Lung (tissue), 12 donors: ENCODE results near the gene COX6B2. TPM values are rescaled to one million over a fixed set of nuclear protein-coding genes. Genes with fewer than 3 reads are reported as not detected.

Experiments used
- ATAC-seq: fragments of 200-7000 bp; cut with Tn5 transposase; one replicate; pipeline ENCODE4 v1.9.1; 2020; ENCODE audit warnings: moderate number of reproducible peaks; ENCODE audit not compliant: insufficient read depth, low FRiP score
- DNase-seq, 3 donors: peaks; one replicate each; pipeline ENCODE4 v3.0.0-alpha.2; 2013 to 2017
- H3K27ac ChIP-seq, 2 donors: one replicate each; pipeline ENCODE4 v1.5.1; 2013; ENCODE audit warnings: mild to moderate bottlenecking in 2 of 2, moderate library complexity in 2 of 2, control low read depth in 1 of 2, inconsistent platforms in 1 of 2, low read depth in 1 of 2, low read length in 1 of 2
- H3K27me3 ChIP-seq, 3 donors: one replicate each; pipeline ENCODE4 v1.5.1; 2013; ENCODE audit warnings: low read length in 2 of 3; ENCODE audit not compliant: control insufficient read depth in 3 of 3, insufficient read depth in 3 of 3
- H3K36me3 ChIP-seq, 4 donors: one replicate each; pipeline ENCODE4 v1.5.1; 2013; ENCODE audit warnings: low read length in 4 of 4, mild to moderate bottlenecking in 1 of 4, moderate library complexity in 1 of 4; ENCODE audit not compliant: control insufficient read depth in 4 of 4, insufficient read depth in 4 of 4
- H3K4me1 ChIP-seq, 5 donors: one replicate each; pipeline ENCODE4 v1.5.1; 2013; ENCODE audit warnings: low read length in 5 of 5, mild to moderate bottlenecking in 2 of 5, moderate library complexity in 1 of 5; ENCODE audit not compliant: control insufficient read depth in 5 of 5, insufficient read depth in 5 of 5
- H3K4me3 ChIP-seq: one replicate; pipeline ENCODE4 v1.5.1; 2013; ENCODE audit warnings: mild to moderate bottlenecking, control low read depth, moderate library complexity
- H3K9ac ChIP-seq, 2 donors: one replicate each; pipeline ENCODE4 v1.5.1; 2013; ENCODE audit warnings: low read length in 2 of 2, control low read depth in 1 of 2; ENCODE audit not compliant: insufficient read depth in 1 of 2
- H3K9me3 ChIP-seq, 4 donors: one replicate each; pipeline ENCODE4 v1.5.1; 2013; ENCODE audit warnings: low read length in 3 of 4, mild to moderate bottlenecking in 1 of 4, moderate library complexity in 1 of 4; ENCODE audit not compliant: control insufficient read depth in 4 of 4, insufficient read depth in 3 of 4
- CTCF ChIP-seq: IDR thresholded peaks from 2 replicates; pipeline ENCODE4 v1.5.1; 2012; ENCODE audit warnings: mild to moderate bottlenecking; ENCODE audit errors: control extremely low read depth, extremely low read depth
- WGBS, 2 donors: extraction: QIAGEN DNeasy Blood & Tissue Kit; methylation state at CpG; one replicate each; pipeline ENCODE4 v1.1.7; 2013; 5-methylcytosine and 5-hydroxymethylcytosine counted together
- polyA plus RNA-seq, 2 donors: library from polyadenylated mRNA; stranded (reverse); fragments of 200-250 nt; gene quantifications; one replicate each; pipeline ENCODE4 v1.2.1, GENCODE V29; 2013
- total RNA-seq, 2 donors: library from RNA; depleted of rRNA in 1 of 2; stranded (reverse); fragments of >200 nt in 1 of 2; gene quantifications; one replicate each; pipeline ENCODE4 v1.2.1, GENCODE V29; 2014 to 2021
- donor health status: control.
- donor health status: control.
- donor health status: Bipolar disorder and iron deficiency.
- donor health status: healthy.
- donor health status: DM: yes; HTN: yes; CAD: no.

COX6B2 gene
- total and polyA plus RNA-seq, 4 donors = 0.16 to 1.4 (median 0.50) TPM; not detected in 1

GRCh38 chr19:55321466-55322137 lies 32.9 kb downstream of the COX6B2 start:
- no peak for ATAC-seq
- TF ChIP-seq CTCF = no peak

GRCh38 chr19:55320844-55321419 lies 33.6 kb downstream of the COX6B2 start:
- ATAC-seq = no peak
- no peak overlapping the region for H3K4me3 ChIP-seq
- no peak overlapping the region for H3K27ac ChIP-seq
- H3K9ac ChIP-seq = no peak overlapping the region
- H3K36me3 ChIP-seq = peaks cover 0 to 6% (median 0%) of the 10 kb centered on the region in 4 donors
- H3K4me1 ChIP-seq = no peaks in the 10 kb centered on the region
- 83 to 91% methylated on average over 8 of the region's 8 CpGs for WGBS, 2 donors
- TF ChIP-seq CTCF = no peak
- H3K27me3 ChIP-seq = no peaks in the 10 kb centered on the region
- no peak for DNase-seq
- peaks cover 0 to 2% (median 0%) of the 10 kb centered on the region in 4 donors for H3K9me3 ChIP-seq

More at GRCh38 chr19:55321466-55322137, 32.9 kb downstream of the COX6B2 start:
- Histone ChIP-seq H3K27me3 (no peaks in the 10 kb centered on the region), H3K27ac (no peak overlapping the region), H3K9me3 (no peaks in the 10 kb centered on the region), H3K4me3 (no peak overlapping the region), H3K4me1 (no peaks in the 10 kb centered on the region), H3K9ac (no peak overlapping the region), H3K36me3 (peaks cover 0 to 3% (median 0%) of the 10 kb centered on the region in 4 donors)
- 44 to 60% methylated on average over 9 of the region's 9 CpGs for WGBS, 2 donors
- no peak for DNase-seq

- H3K9me3 ChIP-seq = peaks cover 0 to 2% (median 0%) of the 10 kb centered on the region in 4 donors
- ATAC-seq (no peak), DNase-seq (peak; percentile 44 to 73 (median 55))
- no peak overlapping the region for H3K9ac ChIP-seq
- H3K36me3 ChIP-seq = peaks cover 0 to 6% (median 0%) of the 10 kb centered on the region in 4 donors
- H3K27me3 ChIP-seq = no peaks in the 10 kb centered on the region
- H3K4me1 ChIP-seq = no peaks in the 10 kb centered on the region
- no peak overlapping the region for H3K4me3 ChIP-seq
- no peak for TF ChIP-seq CTCF
- WGBS, 2 donors = 25 to 69% methylated on average over 21 of the region's 21 CpGs
- H3K27ac ChIP-seq = no peak overlapping the region
These were observed 34.7 kb downstream of the COX6B2 start for GRCh38 chr19:55319785-55320184.
